GM10266 (cell line): Measurements from ENCODE around the gene PPIF.

Experiments
- DNase-seq: peaks from one replicate; pipeline ENCODE4 v3.0.0; 2012; ENCODE audit errors: extremely low spot score
- CTCF ChIP-seq: IDR thresholded peaks from 2 replicates; pipeline ENCODE4 v1.5.1; 2012; ENCODE audit warnings: mild to moderate bottlenecking, low read depth; ENCODE audit not compliant: control insufficient read depth, insufficient read depth; ENCODE audit errors: missing control alignments

PPIF gene

GRCh38 chr10:79392020-79392398 lies 44.7 kb downstream of the PPIF start:
- TF ChIP-seq CTCF = no peak
- no peak for DNase-seq

DNA sequence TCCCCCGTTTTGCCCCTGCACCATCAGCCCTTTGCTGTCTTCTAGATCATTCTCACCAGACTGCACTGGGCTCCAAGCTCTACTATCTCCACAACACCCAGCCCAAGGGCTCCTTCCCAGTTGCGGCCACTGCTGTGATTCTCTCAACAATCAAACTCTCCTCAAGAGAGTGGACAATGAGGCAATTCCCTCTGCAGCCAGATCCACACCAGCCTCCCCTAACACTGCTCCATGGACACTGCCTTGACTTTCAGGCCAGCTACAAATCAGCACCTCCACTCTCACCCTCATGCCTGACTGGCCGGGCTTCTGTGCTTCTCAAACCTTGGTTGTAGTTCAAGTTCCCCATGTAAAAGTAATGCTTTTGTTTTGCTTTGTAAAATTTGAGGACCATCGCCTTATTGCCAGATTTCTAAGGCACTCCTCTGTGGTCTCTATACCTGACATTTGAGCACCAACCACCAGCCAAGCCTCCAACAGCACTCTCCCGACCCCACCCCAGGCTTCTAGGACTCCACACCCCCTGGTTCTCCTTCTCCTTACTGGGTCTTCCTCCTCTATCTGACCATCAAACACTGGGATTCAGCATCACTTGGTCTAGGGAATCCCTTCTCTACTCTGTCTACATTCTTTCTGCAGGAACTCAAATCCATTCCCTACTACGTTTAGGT lies 45.4 kb downstream of the PPIF start:
- TF ChIP-seq CTCF = no peak
- no peak for DNase-seq

DNA sequence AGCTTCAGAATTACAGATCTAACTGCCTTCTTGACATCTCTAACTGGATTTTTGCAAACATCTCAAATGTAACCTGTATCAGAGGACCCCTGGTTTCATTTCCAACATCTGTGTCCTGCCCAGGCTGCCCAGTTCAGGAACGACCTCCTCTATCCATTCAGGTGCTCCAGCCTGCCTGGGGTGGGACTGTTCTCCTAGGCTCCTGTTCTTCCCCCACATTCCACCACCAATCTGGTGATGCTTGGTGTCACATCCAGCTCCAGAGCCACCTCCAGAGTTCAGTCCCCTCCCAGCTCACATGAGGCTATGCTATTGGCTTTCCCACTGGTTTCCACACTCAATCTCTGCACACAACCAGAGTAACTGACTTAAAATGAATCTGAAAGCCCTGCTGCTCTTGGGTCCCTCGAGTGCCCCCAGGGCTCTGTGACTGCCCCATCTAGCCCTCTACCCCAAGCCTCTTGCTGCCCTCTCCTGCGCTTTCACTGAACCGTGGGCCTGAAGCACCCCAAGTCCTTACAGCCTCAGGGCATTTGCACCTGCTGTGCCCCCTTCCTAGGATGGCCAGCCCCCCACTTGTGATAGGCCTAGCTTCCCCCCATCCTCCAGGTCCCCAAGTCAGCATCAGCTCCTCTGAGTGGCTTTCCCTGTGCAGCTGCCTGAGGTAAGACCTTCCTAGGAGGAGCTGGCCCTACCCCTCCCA lies 46.1 kb downstream of the PPIF start:
- DNase-seq = no peak
- no peak for TF ChIP-seq CTCF

DNA sequence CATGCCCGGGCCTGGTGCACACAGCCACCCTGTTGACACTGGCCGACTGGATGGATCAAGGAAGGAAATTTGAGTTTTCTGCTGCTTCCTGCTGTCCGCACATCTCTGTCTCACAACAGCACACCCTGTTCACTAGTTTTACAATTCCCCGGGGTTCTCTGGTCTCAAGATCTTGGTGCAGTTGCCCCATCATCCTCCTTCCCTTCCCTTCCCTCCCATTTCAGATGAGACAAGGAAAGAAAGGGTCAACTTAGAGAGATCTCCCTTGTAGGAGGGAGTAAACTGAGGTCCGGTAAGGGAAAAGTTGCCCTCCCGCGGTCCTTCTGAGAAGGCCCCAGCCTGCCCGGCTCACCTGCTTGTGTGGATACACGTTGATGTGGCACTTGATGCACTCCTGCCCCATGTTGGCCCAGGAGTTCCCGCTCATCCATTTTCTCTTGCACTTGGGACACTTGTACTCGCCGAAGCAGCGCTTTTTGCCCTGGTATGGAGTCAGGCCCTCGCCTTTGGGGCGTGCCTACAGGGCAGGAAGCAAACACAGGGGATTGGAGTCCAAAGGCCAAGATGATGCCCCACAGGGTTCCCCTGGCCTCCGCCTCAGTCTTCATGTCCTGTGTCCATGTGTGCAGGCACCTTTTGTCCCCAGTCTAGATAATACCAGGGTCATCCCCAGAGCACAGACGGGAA lies 46.8 kb downstream of the PPIF start:
- no peak for TF ChIP-seq CTCF
- no peak for DNase-seq

GRCh38 chr10:79394664-79395063 lies 47.4 kb downstream of the PPIF start:
- no peak for TF ChIP-seq CTCF
- no peak for DNase-seq

DNA sequence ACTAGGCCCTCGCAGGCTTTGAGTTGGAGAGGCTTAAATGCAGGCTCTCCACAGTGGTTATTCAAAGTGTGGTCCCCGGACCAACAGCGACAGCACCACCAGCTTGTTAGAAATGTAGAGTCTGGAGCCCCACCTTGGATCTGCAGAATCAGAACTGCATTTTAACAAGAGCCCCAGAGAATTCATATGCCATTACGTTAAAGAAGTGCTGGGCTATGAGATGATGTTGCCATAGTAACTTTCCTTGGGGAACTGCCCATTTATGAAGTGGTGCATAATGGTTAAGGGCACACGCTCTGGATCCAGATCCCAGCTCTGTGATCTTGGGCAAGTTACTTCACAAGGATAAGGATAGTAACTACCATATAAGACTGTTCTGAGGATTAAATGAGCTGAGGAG lies 49.3 kb downstream of the PPIF start:
- DNase-seq = no peak
- no peak for TF ChIP-seq CTCF

DNA sequence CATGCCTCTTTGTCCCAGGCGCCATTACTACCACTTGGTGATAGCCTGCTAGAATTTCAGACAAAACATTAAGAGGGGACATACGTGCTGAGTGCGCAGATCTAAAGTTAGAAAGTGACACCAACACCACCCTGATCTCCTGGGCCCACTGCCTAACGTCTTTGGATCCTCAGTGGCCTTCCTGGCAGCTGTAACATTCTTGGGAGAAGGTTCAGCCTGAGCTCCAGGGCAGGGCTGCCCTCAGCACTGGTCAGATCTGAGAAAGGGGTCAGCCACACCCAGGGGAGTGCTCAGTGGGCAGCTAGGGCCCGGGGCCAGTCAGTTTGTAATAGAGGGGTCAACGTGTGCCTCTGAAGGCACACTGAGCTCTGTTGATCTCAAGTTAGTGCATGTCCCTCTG lies 49.8 kb downstream of the PPIF start:
- no peak for TF ChIP-seq CTCF
- DNase-seq = no peak
